Neutrophil (primary cell): Measurements from ENCODE around the gene SLC26A6.

Experiments used
- H3K27ac ChIP-seq: fragments of 200-600 bp; sonication (generic); 2 replicates; pipeline ENCODE4 v1.5.1; 2016; ENCODE audit warnings: mild to moderate bottlenecking, moderate library complexity
- H3K27me3 ChIP-seq: fragments of 200-600 bp; sonication (generic); 2 replicates; pipeline ENCODE4 v1.6.0; 2016; ENCODE audit warnings: mild to moderate bottlenecking
- H3K36me3 ChIP-seq: fragments of 200-600 bp; sonication (generic); 2 replicates; pipeline ENCODE4 v1.5.1; 2017
- H3K4me1 ChIP-seq, 2 experiments: fragments of 200-600 bp in 1 of 2; sonication (generic) in 1 of 2; 1 replicate in 1 of 2; 2 replicates in 1 of 2; pipeline versions ENCODE4 v1.5.1 to v1.6.1; 2013 to 2016; ENCODE audit warnings: low read depth in 1 of 2, low read length in 1 of 2, mild to moderate bottlenecking in 1 of 2, moderate library complexity in 1 of 2; ENCODE audit not compliant: control insufficient read depth in 1 of 2, insufficient read depth in 1 of 2
- H3K4me3 ChIP-seq, 2 experiments: fragments of 200-600 bp in 1 of 2; sonication (generic) in 1 of 2; 1 replicate in 1 of 2; 2 replicates in 1 of 2; pipeline ENCODE4 v1.5.1; 2013 to 2016; ENCODE audit warnings: low read depth in 1 of 2, low read length in 1 of 2, mild to moderate bottlenecking in 1 of 2, moderate library complexity in 1 of 2
- H3K9me3 ChIP-seq: fragments of 200-600 bp; sonication (generic); 2 replicates; pipeline ENCODE4 v1.5.1; 2016
- CTCF ChIP-seq: fragments of 200-600 bp; sonication (generic); IDR thresholded peaks from 2 replicates; pipeline ENCODE4 v1.5.1; 2016; ENCODE audit warnings: antibody characterized with exemption

The SLC26A6 gene

GRCh38 chr3:48591886-48592518 lies 43.3 kb downstream of the SLC26A6 start:
- H3K27ac ChIP-seq = no peak overlapping the region
- H3K4me3 ChIP-seq = no peak overlapping the region
- no peaks in the 10 kb centered on the region for H3K4me1 ChIP-seq

DNA sequence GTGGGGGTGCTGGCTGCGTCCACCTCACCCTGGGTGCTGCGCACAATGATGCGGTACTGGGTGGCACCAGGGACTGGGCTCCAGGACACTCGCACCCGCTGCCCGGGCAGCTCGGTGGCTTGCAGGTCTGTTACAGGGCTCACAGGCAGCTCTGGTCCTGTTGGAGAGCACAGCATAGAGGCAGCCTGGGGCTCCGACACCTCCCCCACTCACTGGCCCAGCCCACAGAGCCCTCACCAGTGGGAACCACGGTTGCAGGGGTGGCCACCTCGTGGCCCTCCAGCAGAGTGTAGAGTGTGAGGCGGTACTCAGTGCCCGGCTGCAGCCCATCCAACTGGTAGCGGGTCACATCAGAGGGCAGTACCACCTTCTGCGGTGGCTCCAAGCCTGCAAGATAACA lies 43.8 kb downstream of the SLC26A6 start:
- Histone ChIP-seq H3K27ac (no peak overlapping the region), H3K27me3 (peaks cover 88% of the 10 kb centered on the region), H3K4me1 (no peaks in the 10 kb centered on the region), H3K36me3 (no peaks in the 10 kb centered on the region), H3K9me3 (no peaks in the 10 kb centered on the region), H3K4me3 (no peak overlapping the region)
- TF ChIP-seq CTCF = no peak

More at GRCh38 chr3:48591886-48592518, 43.3 kb downstream of the SLC26A6 start:
- H3K9me3 ChIP-seq = no peaks in the 10 kb centered on the region
- H3K27me3 ChIP-seq = peaks cover 92% of the 10 kb centered on the region
- H3K36me3 ChIP-seq = peaks cover 5% of the 10 kb centered on the region
- no peak for TF ChIP-seq CTCF

GRCh38 chr3:48588230-48588629 lies 47.0 kb downstream of the SLC26A6 start:
- no peaks in the 10 kb centered on the region for H3K36me3 ChIP-seq
- no peak overlapping the region for H3K4me3 ChIP-seq
- TF ChIP-seq CTCF = no peak
- no peak overlapping the region for H3K27ac ChIP-seq
- H3K9me3 ChIP-seq = no peaks in the 10 kb centered on the region
- no peaks in the 10 kb centered on the region for H3K4me1 ChIP-seq
- peaks cover 56% of the 10 kb centered on the region for H3K27me3 ChIP-seq

- H3K4me1 ChIP-seq = no peaks in the 10 kb centered on the region
- H3K9me3 ChIP-seq = no peaks in the 10 kb centered on the region
- H3K36me3 ChIP-seq = no peaks in the 10 kb centered on the region
- no peak overlapping the region for H3K4me3 ChIP-seq
- peaks cover 51% of the 10 kb centered on the region for H3K27me3 ChIP-seq
- no peak overlapping the region for H3K27ac ChIP-seq
- no peak for TF ChIP-seq CTCF
Measured at GRCh38 chr3:48587686-48588085, 47.6 kb downstream of the SLC26A6 start.

GRCh38 chr3:48585411-48585810 lies 49.9 kb downstream of the SLC26A6 start:
- H3K36me3 ChIP-seq = no peaks in the 10 kb centered on the region

More at GRCh38 chr3:48585411-48585810, 49.9 kb downstream of the SLC26A6 start:
- H3K27me3 ChIP-seq = peaks cover 28% of the 10 kb centered on the region
- H3K9me3 ChIP-seq = no peaks in the 10 kb centered on the region
- H3K27ac ChIP-seq = no peak overlapping the region
- no peak for TF ChIP-seq CTCF
- H3K4me3 ChIP-seq = no peak overlapping the region
- no peaks in the 10 kb centered on the region for H3K4me1 ChIP-seq
